Measurements from ENCODE around the gene KCTD18. TPM values are rescaled to one million over a fixed set of nuclear protein-coding genes. Genes with fewer than 3 reads are reported as not detected.

Gene KCTD18
- total RNA-seq, 1 experiment from 2014 or later = 31.5 TPM

- peak; percentile 58 for DNase-seq (ENCODE audit: low spot score)
These were observed 53.9 kb downstream of the KCTD18 start for GRCh38 chr2:200455958-200456421.

DNA sequence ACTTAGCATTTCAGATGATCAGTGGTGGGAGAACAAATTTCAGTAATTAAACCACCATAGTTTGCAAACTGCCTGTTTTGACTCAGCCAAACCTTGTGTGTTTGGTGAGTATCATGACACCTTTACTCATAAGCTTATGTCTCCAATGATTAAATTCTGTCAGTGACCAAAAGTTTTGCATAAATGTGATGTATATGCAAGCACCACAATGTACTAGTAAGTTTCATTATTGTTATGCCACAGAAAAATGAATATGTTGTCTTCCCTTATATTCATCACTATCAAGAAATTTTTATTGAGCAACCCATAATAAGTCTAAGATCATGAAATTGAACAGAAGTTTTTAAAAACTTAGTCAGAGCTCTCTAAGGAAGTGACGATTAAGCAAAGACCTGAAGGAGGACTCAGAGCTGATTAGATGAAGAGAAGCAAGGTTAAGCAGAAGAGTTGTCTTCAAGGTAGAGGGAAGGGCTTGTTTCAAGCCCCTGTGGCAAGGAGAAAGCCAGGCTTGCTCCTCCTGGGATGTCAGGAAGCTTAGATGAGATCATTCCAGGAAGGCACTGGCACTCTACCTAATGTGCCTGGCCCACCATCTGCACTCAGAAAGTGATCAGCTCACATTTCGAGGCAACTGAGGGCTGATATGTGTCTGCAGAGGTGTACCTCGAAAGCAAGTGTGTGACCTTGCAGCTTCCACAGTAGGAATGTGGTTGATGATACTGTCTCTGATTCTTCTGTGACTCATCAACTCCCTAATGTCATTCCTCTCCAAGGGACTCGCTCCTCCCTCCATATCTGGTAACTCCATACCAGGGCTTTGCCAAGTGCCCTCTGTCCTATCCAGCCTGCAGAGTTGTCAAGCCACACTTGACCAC is 54.7 kb downstream of the KCTD18 start:
- DNase-seq (ENCODE audit: low spot score) = peak; percentile 81

- DNase-seq (ENCODE audit: low spot score) = no peak
These were observed 55.9 kb downstream of the KCTD18 start for GRCh38 chr2:200453853-200454534.

- DNase-seq (ENCODE audit: low spot score) = no peak
These were observed 56.6 kb downstream of the KCTD18 start for GRCh38 chr2:200453142-200453852.

- no peak for DNase-seq (ENCODE audit: low spot score)
These were observed 57.5 kb downstream of the KCTD18 start for GRCh38 chr2:200452377-200452776.

GRCh38 chr2:200451511-200451910 is 58.4 kb downstream of the KCTD18 start:
- no peak for DNase-seq (ENCODE audit: low spot score)

- no peak for DNase-seq (ENCODE audit: low spot score)
These were observed 59.6 kb downstream of the KCTD18 start for GRCh38 chr2:200450288-200450687.

DNA sequence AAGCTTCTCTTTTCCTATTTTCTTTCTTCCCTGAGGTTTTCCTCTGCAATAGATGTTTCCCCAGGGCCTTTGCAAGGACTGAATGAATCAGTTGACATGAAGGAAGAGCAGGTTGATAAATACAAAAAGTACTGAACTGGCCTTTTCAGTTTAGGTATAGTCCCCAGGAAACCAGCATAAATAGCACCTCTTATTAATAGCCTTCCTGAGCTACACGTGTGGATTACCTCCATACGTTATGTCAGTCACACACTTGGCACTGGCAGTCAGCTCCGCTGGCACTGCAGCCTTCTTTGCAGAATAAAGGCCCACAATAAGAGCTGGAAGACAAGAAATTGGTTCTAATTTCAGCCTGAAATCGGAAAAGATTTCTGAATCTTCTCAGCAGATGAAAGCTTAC is 60.7 kb downstream of the KCTD18 start:
- no peak for DNase-seq (ENCODE audit: low spot score)

- DNase-seq (ENCODE audit: low spot score) = no peak
These were observed 61.4 kb downstream of the KCTD18 start for GRCh38 chr2:200448455-200448854.

GRCh38 chr2:200447139-200447855 is 62.6 kb downstream of the KCTD18 start:
- DNase-seq (ENCODE audit: low spot score) = no peak

GRCh38 chr2:200446612-200447011 is 63.3 kb downstream of the KCTD18 start:
- DNase-seq (ENCODE audit: low spot score) = no peak

DNA sequence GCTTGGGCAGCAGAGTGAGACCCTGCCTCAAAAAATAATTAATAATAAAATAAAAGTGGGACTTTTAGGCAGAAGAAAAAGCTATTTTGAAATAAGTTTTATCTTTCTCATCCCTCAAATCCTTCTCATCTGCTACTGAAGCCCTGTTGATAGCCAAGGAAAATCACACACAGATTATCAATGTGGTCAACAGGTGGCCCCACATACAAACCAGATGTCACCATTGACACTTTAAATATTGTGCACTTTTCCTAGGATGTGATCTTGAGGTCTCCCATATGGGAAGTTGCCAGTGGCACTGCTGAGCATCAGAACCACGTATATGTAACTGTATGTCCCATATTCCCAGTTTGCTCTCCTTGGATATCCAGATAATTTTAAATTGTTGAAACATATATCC is 64.6 kb downstream of the KCTD18 start:
- no peak for DNase-seq (ENCODE audit: low spot score)

DNA sequence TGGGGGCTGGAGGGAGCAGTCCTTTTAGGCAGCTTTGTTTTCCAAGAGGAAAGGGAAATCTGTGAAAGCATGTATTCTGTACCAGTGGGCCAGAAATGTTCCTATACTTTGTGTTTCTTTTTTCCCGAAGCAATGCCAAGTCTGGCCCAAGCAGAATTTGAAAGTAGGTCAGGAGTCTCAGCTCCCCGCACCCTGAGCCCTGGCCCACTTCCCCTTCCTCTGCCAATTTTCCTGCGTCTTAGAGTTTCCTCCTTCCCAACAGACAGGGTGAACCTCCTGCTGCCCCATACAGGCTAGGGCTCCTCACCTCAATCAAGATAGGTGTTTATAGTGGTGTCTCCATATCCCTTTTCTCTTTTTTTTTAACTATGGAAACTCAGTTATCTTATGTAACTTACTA is 65.3 kb downstream of the KCTD18 start:
- DNase-seq (ENCODE audit: low spot score) = no peak

GRCh38 chr2:200443916-200444315 is 66.0 kb downstream of the KCTD18 start:
- DNase-seq (ENCODE audit: low spot score) = no peak

GRCh38 chr2:200443376-200443775 is 66.5 kb downstream of the KCTD18 start:
- DNase-seq (ENCODE audit: low spot score) = no peak

DNA sequence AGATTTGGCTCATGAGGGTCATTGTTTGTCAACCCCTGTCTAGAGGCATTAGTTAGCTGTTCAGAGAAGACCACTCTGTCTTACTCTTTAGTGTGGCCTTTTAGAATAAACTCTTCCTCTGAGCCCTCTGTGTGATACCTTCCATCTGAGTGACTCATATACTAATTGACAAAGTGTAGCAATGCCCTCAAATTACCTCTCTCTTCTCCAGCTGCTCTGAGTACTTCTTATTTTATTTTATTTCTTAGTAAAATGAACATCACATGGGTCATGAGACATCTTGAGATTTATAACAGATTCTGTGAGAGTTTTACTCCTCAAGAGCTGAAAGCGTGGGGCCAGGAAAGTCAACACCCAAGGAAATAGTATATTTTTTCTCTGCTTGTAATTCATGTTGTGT is 67.4 kb downstream of the KCTD18 start:
- DNase-seq (ENCODE audit: low spot score) = peak; percentile 23

GRCh38 chr2:200439981-200440380 is 69.9 kb downstream of the KCTD18 start:
- DNase-seq (ENCODE audit: low spot score) = no peak
